Measurements from ENCODE around the gene IZUMO4. TPM values are rescaled to one million over a fixed set of nuclear protein-coding genes. Genes with fewer than 3 reads are reported as not detected.
A peak's percentile ranks its signal among the peaks of the same experiment; 100 is the strongest.

The IZUMO4 gene
- total RNA-seq, 2 donors from 2014 or later = 5.7 to 5.9 TPM

GRCh38 chr19:2099054-2099501 lies 2.4 kb downstream of the IZUMO4 start:
- Mint-ChIP-seq H3K4me3 (no peak overlapping the region), H3K36me3 (peaks cover 11% of the 10 kb centered on the region), H3K4me1 (ENCODE audit: low read depth in 2 of 2) (peaks cover 22 to 23% of the 10 kb centered on the region in 2 donors), H3K27ac (no peak overlapping the region), H3K27me3 (no peaks in the 10 kb centered on the region), H3K9me3 (no peaks in the 10 kb centered on the region)
- DNase-seq (ENCODE audit: low spot score) (no peak), ATAC-seq (no peak)

GRCh38 chr19:2099937-2100718 lies 3.4 kb downstream of the IZUMO4 start:
- Mint-ChIP-seq H3K9me3 (no peaks in the 10 kb centered on the region), H3K4me1 (ENCODE audit: low read depth in 2 of 2) (peaks cover 13 to 15% of the 10 kb centered on the region in 2 donors), H3K27me3 (no peaks in the 10 kb centered on the region), H3K27ac (no peak overlapping the region), H3K4me3 (no peak overlapping the region), H3K36me3 (peaks cover 10% of the 10 kb centered on the region)
- DNase-seq (ENCODE audit: low spot score) = no peak
- ATAC-seq = no peak

GRCh38 chr19:2100719-2101061 lies 4.0 kb downstream of the IZUMO4 start:
- DNase-seq (ENCODE audit: low spot score) = no peak
- H3K4me3 Mint-ChIP-seq = no peak overlapping the region

GRCh38 chr19:2101417-2102335 lies 5.0 kb downstream of the IZUMO4 start:
- DNase-seq (ENCODE audit: low spot score) = no peak
- ATAC-seq = no peak
- Mint-ChIP-seq H3K4me3 (no peak overlapping the region), H3K4me1 (ENCODE audit: low read depth in 2 of 2) (peaks cover 8 to 13% of the 10 kb centered on the region in 2 donors), H3K9me3 (no peaks in the 10 kb centered on the region), H3K27ac (no peak overlapping the region), H3K27me3 (no peaks in the 10 kb centered on the region), H3K36me3 (peaks cover 13% of the 10 kb centered on the region)

More at GRCh38 chr19:2100719-2101061, 4.0 kb downstream of the IZUMO4 start:
- no peaks in the 10 kb centered on the region for H3K27me3 Mint-ChIP-seq
- H3K27ac Mint-ChIP-seq = no peak overlapping the region
- H3K4me1 Mint-ChIP-seq (ENCODE audit: low read depth in 2 of 2) = peaks cover 10 to 13% of the 10 kb centered on the region in 2 donors
- no peak for ATAC-seq
- no peaks in the 10 kb centered on the region for H3K9me3 Mint-ChIP-seq
- H3K36me3 Mint-ChIP-seq = peaks cover 10% of the 10 kb centered on the region

GRCh38 chr19:2103045-2103707 lies 6.5 kb downstream of the IZUMO4 start:
- Mint-ChIP-seq H3K36me3 (peaks cover 23% of the 10 kb centered on the region), H3K4me3 (no peak overlapping the region), H3K27ac (no peak overlapping the region), H3K9me3 (no peaks in the 10 kb centered on the region), H3K27me3 (no peaks in the 10 kb centered on the region), H3K4me1 (ENCODE audit: low read depth in 2 of 2) (peaks cover 5 to 8% of the 10 kb centered on the region in 2 donors)
- DNase-seq (ENCODE audit: low spot score) = no peak
- ATAC-seq = no peak

- peak in 1 of 2 donors; percentile 30 for ATAC-seq
- no peak overlapping the region for H3K27ac Mint-ChIP-seq
Measured at GRCh38 chr19:2108251-2109016, 11.7 kb downstream of the IZUMO4 start.

GRCh38 chr19:2109046-2109864 lies 12.5 kb downstream of the IZUMO4 start:
- Mint-ChIP-seq H3K4me1 (ENCODE audit: low read depth in 2 of 2) (peaks cover 11 to 12% of the 10 kb centered on the region in 2 donors), H3K36me3 (peaks cover 22% of the 10 kb centered on the region)

More at GRCh38 chr19:2108251-2109016, 11.7 kb downstream of the IZUMO4 start:
- H3K4me3 Mint-ChIP-seq = no peak overlapping the region
- H3K36me3 Mint-ChIP-seq = peaks cover 24% of the 10 kb centered on the region
- DNase-seq (ENCODE audit: low spot score) = no peak
- no peaks in the 10 kb centered on the region for H3K9me3 Mint-ChIP-seq
- no peaks in the 10 kb centered on the region for H3K27me3 Mint-ChIP-seq
- peaks cover 5 to 12% of the 10 kb centered on the region in 2 donors for H3K4me1 Mint-ChIP-seq (ENCODE audit: low read depth in 2 of 2)

GRCh38 chr19:2110822-2111221 lies 14.1 kb downstream of the IZUMO4 start:
- Mint-ChIP-seq H3K4me3 (no peak overlapping the region), H3K27me3 (no peaks in the 10 kb centered on the region), H3K36me3 (peaks cover 26% of the 10 kb centered on the region), H3K9me3 (no peaks in the 10 kb centered on the region), H3K4me1 (ENCODE audit: low read depth in 2 of 2) (peaks cover 11 to 16% of the 10 kb centered on the region in 2 donors), H3K27ac (no peak overlapping the region)
- no peak for DNase-seq (ENCODE audit: low spot score)
- no peak for ATAC-seq

More at GRCh38 chr19:2109046-2109864, 12.5 kb downstream of the IZUMO4 start:
- ATAC-seq (no peak), DNase-seq (ENCODE audit: low spot score) (no peak)
- Mint-ChIP-seq H3K27me3 (no peaks in the 10 kb centered on the region), H3K27ac (no peak overlapping the region), H3K9me3 (no peaks in the 10 kb centered on the region), H3K4me3 (no peak overlapping the region)

- DNase-seq (ENCODE audit: low spot score) (no peak), ATAC-seq (no peak)
- Mint-ChIP-seq H3K27me3 (no peaks in the 10 kb centered on the region), H3K36me3 (peaks cover 26% of the 10 kb centered on the region), H3K4me3 (no peak overlapping the region), H3K9me3 (no peaks in the 10 kb centered on the region), H3K27ac (no peak overlapping the region), H3K4me1 (ENCODE audit: low read depth in 2 of 2) (peaks cover 11 to 16% of the 10 kb centered on the region in 2 donors)
Measured at GRCh38 chr19:2111425-2111824, 14.7 kb downstream of the IZUMO4 start.

- H3K4me1 Mint-ChIP-seq (ENCODE audit: low read depth in 2 of 2) = peaks cover 11 to 16% of the 10 kb centered on the region in 2 donors
- H3K36me3 Mint-ChIP-seq = peaks cover 21% of the 10 kb centered on the region
- no peaks in the 10 kb centered on the region for H3K9me3 Mint-ChIP-seq
- DNase-seq (ENCODE audit: low spot score) (no peak), ATAC-seq (no peak)
- no peak overlapping the region for H3K4me3 Mint-ChIP-seq
- H3K27me3 Mint-ChIP-seq = no peaks in the 10 kb centered on the region
- peak overlapping the region in 1 of 2 donors; percentile 28 for H3K27ac Mint-ChIP-seq
Measured at GRCh38 chr19:2111886-2112285, 15.2 kb downstream of the IZUMO4 start.

GRCh38 chr19:2112516-2113320 lies 16.0 kb downstream of the IZUMO4 start:
- Mint-ChIP-seq H3K9me3 (no peaks in the 10 kb centered on the region), H3K36me3 (peaks cover 18% of the 10 kb centered on the region), H3K27me3 (no peaks in the 10 kb centered on the region), H3K27ac (peak overlapping the region in 1 of 2 donors; percentile 28), H3K4me3 (no peak overlapping the region), H3K4me1 (ENCODE audit: low read depth in 2 of 2) (peaks cover 11 to 16% of the 10 kb centered on the region in 2 donors)
- ATAC-seq (no peak), DNase-seq (ENCODE audit: low spot score) (no peak)

Data from natural killer cell treated with Interleukin-12 subunit alpha and Interleukin-12 subunit beta and Interleukin-15 and Interleukin-18, amount 100 ng/mL, for 72 hours (primary cell).